Measurements from ENCODE around the gene BLM. TPM values are rescaled to one million over a fixed set of nuclear protein-coding genes. Genes with fewer than 3 reads are reported as not detected.

Gene BLM
- total RNA-seq, 3 donors from 2014 or later, result 0.33 to 7.4 (median 2.2) TPM

GRCh38 chr15:90765531-90765930 is 48.4 kb downstream of the BLM start:
- intact Hi-C loops (cut with DNase I; ENCODE audit: low total_unique reads), result no loop called here
- no peak for DNase-seq (ENCODE audit: low spot score in 2 of 2)
- Histone ChIP-seq H3K4me3 (no peak overlapping the region), H3K9me3 (no peaks in the 10 kb centered on the region), H3K27me3 (no peaks in the 10 kb centered on the region), H3K36me3 (no peaks in the 10 kb centered on the region), H3K4me1 (no peaks in the 10 kb centered on the region), H3K27ac (no peak overlapping the region)
- TF ChIP-seq POLR2A (IDR thresholded peaks at IDR 0.05), result no peak
- no peak for TF ChIP-seq CTCF (IDR thresholded peaks at IDR 0.05)
- no peak for TF ChIP-seq POLR2AphosphoS5 (IDR thresholded peaks at IDR 0.05)

- intact Hi-C loops (cut with DNase I; ENCODE audit: low total_unique reads), result no loop called here
- Histone ChIP-seq H3K27ac (no peak overlapping the region), H3K27me3 (no peaks in the 10 kb centered on the region), H3K36me3 (no peaks in the 10 kb centered on the region), H3K4me1 (no peaks in the 10 kb centered on the region), H3K4me3 (no peak overlapping the region), H3K9me3 (no peaks in the 10 kb centered on the region)
- no peak for DNase-seq (ENCODE audit: low spot score in 2 of 2)
- TF ChIP-seq CTCF (IDR thresholded peaks at IDR 0.05) (no peak), POLR2AphosphoS5 (IDR thresholded peaks at IDR 0.05) (no peak), POLR2A (IDR thresholded peaks at IDR 0.05) (no peak)
These were observed 48.8 kb downstream of the BLM start for GRCh38 chr15:90765966-90766365.

GRCh38 chr15:90769375-90769774 is 52.2 kb downstream of the BLM start:
- H3K4me1 ChIP-seq, result no peaks in the 10 kb centered on the region
- no peaks in the 10 kb centered on the region for H3K9me3 ChIP-seq
- DNase-seq (ENCODE audit: low spot score in 2 of 2), result no peak
- H3K27ac ChIP-seq, result no peak overlapping the region
- intact Hi-C loops (cut with DNase I; ENCODE audit: low total_unique reads), result no loop called here
- no peaks in the 10 kb centered on the region for H3K27me3 ChIP-seq
- no peaks in the 10 kb centered on the region for H3K36me3 ChIP-seq
- no peak overlapping the region for H3K4me3 ChIP-seq
- no peak for TF ChIP-seq CTCF (IDR thresholded peaks at IDR 0.05)
- TF ChIP-seq POLR2A (IDR thresholded peaks at IDR 0.05), result no peak
- no peak for TF ChIP-seq POLR2AphosphoS5 (IDR thresholded peaks at IDR 0.05)

GRCh38 chr15:90773485-90773884 is 56.3 kb downstream of the BLM start:
- TF ChIP-seq POLR2A (IDR thresholded peaks at IDR 0.05) (no peak), CTCF (IDR thresholded peaks at IDR 0.05) (no peak)
- no peak for DNase-seq (ENCODE audit: low spot score in 2 of 2)
- no peaks in the 10 kb centered on the region for H3K27me3 ChIP-seq
- H3K9me3 ChIP-seq, result no peaks in the 10 kb centered on the region
- H3K4me1 ChIP-seq, result no peaks in the 10 kb centered on the region
- no peak overlapping the region for H3K4me3 ChIP-seq
- intact Hi-C loops (cut with DNase I; ENCODE audit: low total_unique reads), result no loop called here
- H3K27ac ChIP-seq, result no peak overlapping the region
- no peaks in the 10 kb centered on the region for H3K36me3 ChIP-seq

- Histone ChIP-seq H3K4me3 (no peak overlapping the region), H3K27ac (no peak overlapping the region), H3K9me3 (no peaks in the 10 kb centered on the region), H3K4me1 (no peaks in the 10 kb centered on the region), H3K36me3 (no peaks in the 10 kb centered on the region), H3K27me3 (no peaks in the 10 kb centered on the region)
- DNase-seq (ENCODE audit: low spot score in 2 of 2), result no peak
- intact Hi-C loops (cut with DNase I; ENCODE audit: low total_unique reads), result no loop called here
- no peak for TF ChIP-seq CTCF (IDR thresholded peaks at IDR 0.05)
- no peak for TF ChIP-seq POLR2A (IDR thresholded peaks at IDR 0.05)
- no peak for TF ChIP-seq POLR2AphosphoS5 (IDR thresholded peaks at IDR 0.05)
These were observed 57.8 kb downstream of the BLM start for GRCh38 chr15:90774731-90775514.

Measured in breast epithelium (tissue), 4 donors.